ENCODE results near the gene DOK3.

DNA sequence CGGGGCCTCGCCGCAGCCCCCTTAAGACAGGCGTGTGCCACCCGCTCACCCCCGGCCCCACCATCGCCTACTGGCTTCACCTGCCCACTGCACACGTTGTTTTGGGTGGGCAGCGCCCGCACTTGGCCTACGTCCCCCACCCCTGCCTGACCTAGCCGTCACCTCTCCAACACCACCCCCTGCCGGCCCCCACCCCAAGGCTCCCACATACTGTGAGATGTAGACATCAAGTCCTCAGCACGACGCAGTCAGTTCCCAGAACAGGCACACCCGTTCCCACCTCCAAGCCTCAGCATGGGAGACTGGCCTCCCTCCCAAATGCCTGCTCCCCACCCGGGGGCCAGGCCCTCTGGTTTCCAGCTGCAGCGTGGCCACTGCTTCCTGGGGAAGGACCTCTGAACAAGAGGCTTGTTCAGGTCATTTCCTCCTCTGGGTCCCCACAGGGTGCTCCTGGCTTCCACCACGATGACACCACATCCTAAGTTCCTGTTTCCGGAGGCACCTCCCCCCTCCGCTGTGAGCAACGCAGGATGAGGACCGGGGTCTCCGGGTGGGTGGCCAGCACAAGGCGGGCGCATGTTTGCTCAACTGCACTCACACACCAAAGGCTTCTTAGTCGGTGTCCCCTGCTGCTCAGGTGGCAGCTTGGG lies 47.5 kb downstream of the DOK3 start:
- TF ChIP-seq, protein P1, sequence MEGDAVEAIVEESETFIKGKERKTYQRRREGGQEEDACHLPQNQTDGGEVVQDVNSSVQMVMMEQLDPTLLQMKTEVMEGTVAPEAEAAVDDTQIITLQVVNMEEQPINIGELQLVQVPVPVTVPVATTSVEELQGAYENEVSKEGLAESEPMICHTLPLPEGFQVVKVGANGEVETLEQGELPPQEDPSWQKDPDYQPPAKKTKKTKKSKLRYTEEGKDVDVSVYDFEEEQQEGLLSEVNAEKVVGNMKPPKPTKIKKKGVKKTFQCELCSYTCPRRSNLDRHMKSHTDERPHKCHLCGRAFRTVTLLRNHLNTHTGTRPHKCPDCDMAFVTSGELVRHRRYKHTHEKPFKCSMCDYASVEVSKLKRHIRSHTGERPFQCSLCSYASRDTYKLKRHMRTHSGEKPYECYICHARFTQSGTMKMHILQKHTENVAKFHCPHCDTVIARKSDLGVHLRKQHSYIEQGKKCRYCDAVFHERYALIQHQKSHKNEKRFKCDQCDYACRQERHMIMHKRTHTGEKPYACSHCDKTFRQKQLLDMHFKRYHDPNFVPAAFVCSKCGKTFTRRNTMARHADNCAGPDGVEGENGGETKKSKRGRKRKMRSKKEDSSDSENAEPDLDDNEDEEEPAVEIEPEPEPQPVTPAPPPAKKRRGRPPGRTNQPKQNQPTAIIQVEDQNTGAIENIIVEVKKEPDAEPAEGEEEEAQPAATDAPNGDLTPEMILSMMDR (IDR thresholded peaks at IDR 0.05; ENCODE audit: insufficient read depth, low read depth, low read length) = no peak
- TF ChIP-seq EZH2 (IDR thresholded peaks at IDR 0.05; ENCODE audit: insufficient read depth, low read length) = no peak
